Measurements from ENCODE around the gene ZBTB44.
"Not testable (repeated sequence)": the region's sequence is repeated elsewhere in the genome, so short reads cannot be mapped to it uniquely, and the experiment has no call there.

Gene ZBTB44

GRCh38 chr11:130251763-130252162, 63.0 kb downstream of the ZBTB44 start:
- not testable (repeated sequence) for H3K4me3 ChIP-seq (ENCODE audit: low read depth, low read length)

GRCh38 chr11:130249929-130250328, 64.8 kb downstream of the ZBTB44 start:
- H3K4me3 ChIP-seq (ENCODE audit: low read depth, low read length), result not testable (repeated sequence)

- H3K4me3 ChIP-seq (ENCODE audit: low read depth, low read length), result no peak overlapping the region
Observed at GRCh38 chr11:130249371-130249770, 65.3 kb downstream of the ZBTB44 start.

GRCh38 chr11:130247319-130247718, 67.4 kb downstream of the ZBTB44 start:
- no peak overlapping the region for H3K4me3 ChIP-seq (ENCODE audit: low read depth, low read length)

- H3K4me3 ChIP-seq (ENCODE audit: low read depth, low read length), result no peak overlapping the region
Observed at GRCh38 chr11:130246738-130247137, 68.0 kb downstream of the ZBTB44 start.

GRCh38 chr11:130246270-130246669, 68.4 kb downstream of the ZBTB44 start:
- H3K4me3 ChIP-seq (ENCODE audit: low read depth, low read length), result no peak overlapping the region

GRCh38 chr11:130245375-130245774, 69.3 kb downstream of the ZBTB44 start:
- not testable (repeated sequence) for H3K4me3 ChIP-seq (ENCODE audit: low read depth, low read length)

GRCh38 chr11:130244848-130245247, 69.9 kb downstream of the ZBTB44 start:
- no peak overlapping the region for H3K4me3 ChIP-seq (ENCODE audit: low read depth, low read length)

- H3K4me3 ChIP-seq (ENCODE audit: low read depth, low read length), result no peak overlapping the region
Observed at GRCh38 chr11:130243816-130244215, 70.9 kb downstream of the ZBTB44 start.

- H3K4me3 ChIP-seq (ENCODE audit: low read depth, low read length), result no peak overlapping the region
Observed at GRCh38 chr11:130241713-130242112, 73.0 kb downstream of the ZBTB44 start.

GRCh38 chr11:130237282-130238006, 77.3 kb downstream of the ZBTB44 start:
- H3K4me3 ChIP-seq (ENCODE audit: low read depth, low read length), result no peak overlapping the region

GRCh38 chr11:130234315-130234714, 80.4 kb downstream of the ZBTB44 start:
- H3K4me3 ChIP-seq (ENCODE audit: low read depth, low read length), result no peak overlapping the region

- not testable (repeated sequence) for H3K4me3 ChIP-seq (ENCODE audit: low read depth, low read length)
Observed at GRCh38 chr11:130233888-130234287, 80.8 kb downstream of the ZBTB44 start.

- not testable (repeated sequence) for H3K4me3 ChIP-seq (ENCODE audit: low read depth, low read length)
Observed at GRCh38 chr11:130233486-130233885, 81.2 kb downstream of the ZBTB44 start.

- H3K4me3 ChIP-seq (ENCODE audit: low read depth, low read length), result no peak overlapping the region
Observed at GRCh38 chr11:130227373-130227772, 87.3 kb downstream of the ZBTB44 start.

- H3K4me3 ChIP-seq (ENCODE audit: low read depth, low read length), result no peak overlapping the region
Observed at GRCh38 chr11:130223291-130223971, 91.3 kb downstream of the ZBTB44 start.

GRCh38 chr11:130220311-130221035, 94.2 kb downstream of the ZBTB44 start:
- H3K4me3 ChIP-seq (ENCODE audit: low read depth, low read length), result no peak overlapping the region

GRCh38 chr11:130219148-130219547, 95.6 kb downstream of the ZBTB44 start:
- no peak overlapping the region for H3K4me3 ChIP-seq (ENCODE audit: low read depth, low read length)

- H3K4me3 ChIP-seq (ENCODE audit: low read depth, low read length), result no peak overlapping the region
Observed at GRCh38 chr11:130218501-130219070, 96.1 kb downstream of the ZBTB44 start.

- H3K4me3 ChIP-seq (ENCODE audit: low read depth, low read length), result no peak overlapping the region
Observed at GRCh38 chr11:130217133-130218031, 97.3 kb downstream of the ZBTB44 start.
